Measurements from ENCODE around the gene RBM19.

The RBM19 gene

DNA sequence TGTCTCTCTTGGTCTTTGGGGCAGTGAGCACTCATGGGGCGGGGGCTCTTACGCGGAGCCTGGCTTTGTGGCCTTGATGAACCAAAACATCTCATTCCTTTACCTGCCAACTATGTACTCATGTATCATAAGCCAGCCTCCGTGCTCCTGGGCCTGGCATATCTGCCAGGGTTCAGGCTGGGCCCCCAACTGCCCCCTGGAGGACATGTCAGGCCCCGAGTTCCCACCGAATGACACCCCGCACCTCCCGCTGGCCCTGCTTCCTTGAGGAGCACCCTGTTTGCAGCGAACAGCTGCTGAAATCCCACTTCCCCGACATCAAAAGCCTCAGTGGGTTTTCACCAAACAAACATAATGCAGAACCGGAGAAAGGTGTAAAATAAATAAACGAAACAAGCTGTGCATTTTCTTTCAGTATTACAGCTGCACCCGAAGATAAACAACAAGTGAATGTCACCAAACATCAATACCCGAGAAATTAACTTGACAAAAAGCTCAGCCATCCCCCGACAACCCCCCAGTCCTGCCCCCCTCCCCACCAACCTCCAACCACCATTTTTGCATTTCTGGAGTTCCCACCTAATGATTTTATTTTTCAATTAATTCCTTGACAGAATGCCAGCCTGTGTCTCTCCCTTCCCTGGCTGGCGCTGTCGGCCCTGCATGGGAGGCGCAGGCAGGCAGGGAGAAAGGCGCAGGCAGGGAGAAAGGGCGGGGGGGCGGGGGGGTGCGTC is 139.2 kb downstream of the RBM19 start:
- no peaks in the 10 kb centered on the region for H3K9me3 ChIP-seq (ENCODE audit: control insufficient read depth, low read length)
- DNase-seq: no peak

GRCh38 chr12:113825705-113826104 is 140.4 kb downstream of the RBM19 start:
- Histone ChIP-seq H3K4me3 (ENCODE audit: insufficient read depth, low read depth, low read length, poor library complexity, severe bottlenecking) (no peak overlapping the region), H3K36me3 (ENCODE audit: control insufficient read depth, insufficient read depth, low read length) (no peaks in the 10 kb centered on the region), H3K27me3 (replicated peaks; ENCODE audit: control insufficient read depth, insufficient read depth, low read length, poor library complexity, severe bottlenecking) (no peaks in the 10 kb centered on the region), H3K27ac (ENCODE audit: insufficient read depth, low read length, poor library complexity, severe bottlenecking) (no peak overlapping the region), H3K4me1 (ENCODE audit: control insufficient read depth, insufficient read depth, low read length, poor library complexity, severe bottlenecking) (no peaks in the 10 kb centered on the region), H3K9me3 (ENCODE audit: control insufficient read depth, low read length) (no peaks in the 10 kb centered on the region)
- no peak for DNase-seq

More for the DNA sequence above, 139.2 kb downstream of the RBM19 start:
- Histone ChIP-seq H3K27me3 (replicated peaks; ENCODE audit: control insufficient read depth, insufficient read depth, low read length, poor library complexity, severe bottlenecking) (no peaks in the 10 kb centered on the region), H3K36me3 (ENCODE audit: control insufficient read depth, insufficient read depth, low read length) (no peaks in the 10 kb centered on the region), H3K4me3 (ENCODE audit: insufficient read depth, low read depth, low read length, poor library complexity, severe bottlenecking) (no peak overlapping the region), H3K27ac (ENCODE audit: insufficient read depth, low read length, poor library complexity, severe bottlenecking) (no peak overlapping the region), H3K4me1 (ENCODE audit: control insufficient read depth, insufficient read depth, low read length, poor library complexity, severe bottlenecking) (no peaks in the 10 kb centered on the region)

DNA sequence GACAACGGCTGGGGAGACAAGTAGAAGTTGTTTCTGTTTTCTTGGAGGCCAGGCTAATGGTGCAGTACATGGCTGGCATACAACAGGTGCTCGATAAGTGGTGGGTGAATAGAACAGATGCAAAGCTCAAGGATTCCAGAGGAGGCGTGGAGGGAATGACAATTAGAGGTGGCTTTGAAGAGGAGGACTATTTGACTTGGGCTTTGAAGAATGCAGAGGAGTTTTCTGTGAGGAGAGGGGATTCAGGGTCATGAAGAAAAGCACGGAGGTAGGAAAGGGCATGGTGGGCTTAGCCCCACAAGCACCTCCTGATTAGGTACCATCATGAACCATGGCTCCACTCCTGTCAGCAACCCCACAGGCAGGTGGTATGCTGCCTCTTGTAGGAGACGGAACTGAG is 142.3 kb downstream of the RBM19 start:
- Histone ChIP-seq H3K4me3 (ENCODE audit: insufficient read depth, low read depth, low read length, poor library complexity, severe bottlenecking) (no peak overlapping the region), H3K27ac (ENCODE audit: insufficient read depth, low read length, poor library complexity, severe bottlenecking) (no peak overlapping the region), H3K27me3 (replicated peaks; ENCODE audit: control insufficient read depth, insufficient read depth, low read length, poor library complexity, severe bottlenecking) (no peaks in the 10 kb centered on the region), H3K4me1 (ENCODE audit: control insufficient read depth, insufficient read depth, low read length, poor library complexity, severe bottlenecking) (no peaks in the 10 kb centered on the region), H3K9me3 (ENCODE audit: control insufficient read depth, low read length) (no peaks in the 10 kb centered on the region), H3K36me3 (ENCODE audit: control insufficient read depth, insufficient read depth, low read length) (no peaks in the 10 kb centered on the region)
- DNase-seq: no peak

DNA sequence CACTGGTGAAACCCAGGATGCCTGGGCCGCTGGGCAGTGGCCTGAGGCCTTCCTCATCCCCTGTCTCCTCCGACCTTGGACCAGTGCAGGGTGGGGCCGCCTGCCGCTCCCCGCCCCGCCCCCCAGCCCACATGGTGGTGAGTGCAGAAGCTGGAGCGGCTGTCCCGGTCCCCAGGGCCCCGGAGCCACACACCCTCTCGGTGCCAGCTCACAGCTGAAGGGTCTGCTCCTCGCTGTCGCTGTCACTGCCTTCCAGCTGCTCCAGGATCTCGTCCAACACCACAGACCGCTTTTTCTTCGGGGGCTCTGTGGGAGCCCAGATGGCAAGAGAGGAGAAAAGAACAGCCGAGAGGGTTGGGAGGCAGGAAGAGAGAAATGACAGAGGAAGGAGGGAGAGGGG is 143.1 kb downstream of the RBM19 start:
- Histone ChIP-seq H3K27ac (ENCODE audit: insufficient read depth, low read length, poor library complexity, severe bottlenecking) (no peak overlapping the region), H3K9me3 (ENCODE audit: control insufficient read depth, low read length) (no peaks in the 10 kb centered on the region), H3K36me3 (ENCODE audit: control insufficient read depth, insufficient read depth, low read length) (no peaks in the 10 kb centered on the region), H3K27me3 (replicated peaks; ENCODE audit: control insufficient read depth, insufficient read depth, low read length, poor library complexity, severe bottlenecking) (no peaks in the 10 kb centered on the region), H3K4me1 (ENCODE audit: control insufficient read depth, insufficient read depth, low read length, poor library complexity, severe bottlenecking) (no peaks in the 10 kb centered on the region), H3K4me3 (ENCODE audit: insufficient read depth, low read depth, low read length, poor library complexity, severe bottlenecking) (no peak overlapping the region)
- no peak for DNase-seq

DNA sequence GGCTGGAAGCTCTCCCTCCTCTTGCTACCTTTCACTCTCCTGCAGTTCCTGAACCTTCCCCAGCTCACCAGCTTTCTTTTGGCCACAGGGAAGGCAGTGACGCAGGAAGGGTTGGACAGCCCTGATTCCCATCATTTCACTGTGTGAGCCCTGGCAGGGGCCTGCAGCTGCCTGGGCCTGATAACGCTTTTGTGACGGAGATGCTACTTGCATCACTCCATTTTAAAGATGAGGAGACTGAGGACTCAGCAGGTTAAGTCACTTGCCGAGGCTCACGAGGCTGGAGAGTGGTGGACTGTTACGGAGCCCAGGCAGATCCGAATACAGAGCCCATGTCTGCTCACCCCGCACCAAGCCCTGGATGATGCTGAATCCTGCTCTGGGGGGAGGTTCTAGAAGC is 145.3 kb downstream of the RBM19 start:
- Histone ChIP-seq H3K36me3 (ENCODE audit: control insufficient read depth, insufficient read depth, low read length) (no peaks in the 10 kb centered on the region), H3K4me3 (ENCODE audit: insufficient read depth, low read depth, low read length, poor library complexity, severe bottlenecking) (no peak overlapping the region)

DNA sequence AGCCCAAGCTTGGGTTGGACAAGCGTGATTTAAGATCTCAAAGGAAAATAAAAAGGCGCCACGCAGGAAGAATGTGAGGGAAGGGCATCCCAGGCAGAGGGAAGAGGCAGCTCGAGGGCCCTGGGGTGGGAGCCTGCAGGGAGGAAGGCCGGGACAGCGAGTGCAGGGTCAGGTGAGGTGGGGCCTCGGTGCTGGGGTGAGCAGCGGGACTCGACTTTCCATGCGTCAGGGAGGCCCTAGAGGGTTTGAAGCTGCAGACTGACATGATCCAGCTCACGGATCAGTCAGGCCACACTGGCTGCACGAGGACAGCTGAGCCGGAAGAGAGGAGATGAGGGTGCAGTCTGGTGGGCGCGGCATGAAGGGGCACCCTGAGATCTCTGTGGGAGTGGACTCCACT is 145.8 kb downstream of the RBM19 start:
- no peaks in the 10 kb centered on the region for H3K36me3 ChIP-seq (ENCODE audit: control insufficient read depth, insufficient read depth, low read length)
- no peak overlapping the region for H3K4me3 ChIP-seq (ENCODE audit: insufficient read depth, low read depth, low read length, poor library complexity, severe bottlenecking)
- no peaks in the 10 kb centered on the region for H3K4me1 ChIP-seq (ENCODE audit: control insufficient read depth, insufficient read depth, low read length, poor library complexity, severe bottlenecking)
- DNase-seq: no peak
- no peaks in the 10 kb centered on the region for H3K9me3 ChIP-seq (ENCODE audit: control insufficient read depth, low read length)
- H3K27ac ChIP-seq (ENCODE audit: insufficient read depth, low read length, poor library complexity, severe bottlenecking): no peak overlapping the region
- H3K27me3 ChIP-seq (replicated peaks; ENCODE audit: control insufficient read depth, insufficient read depth, low read length, poor library complexity, severe bottlenecking): no peaks in the 10 kb centered on the region

More for the DNA sequence above, 145.3 kb downstream of the RBM19 start:
- Histone ChIP-seq H3K4me1 (ENCODE audit: control insufficient read depth, insufficient read depth, low read length, poor library complexity, severe bottlenecking) (no peaks in the 10 kb centered on the region), H3K27ac (ENCODE audit: insufficient read depth, low read length, poor library complexity, severe bottlenecking) (no peak overlapping the region), H3K27me3 (replicated peaks; ENCODE audit: control insufficient read depth, insufficient read depth, low read length, poor library complexity, severe bottlenecking) (no peaks in the 10 kb centered on the region), H3K9me3 (ENCODE audit: control insufficient read depth, low read length) (no peaks in the 10 kb centered on the region)
- no peak for DNase-seq

DNA sequence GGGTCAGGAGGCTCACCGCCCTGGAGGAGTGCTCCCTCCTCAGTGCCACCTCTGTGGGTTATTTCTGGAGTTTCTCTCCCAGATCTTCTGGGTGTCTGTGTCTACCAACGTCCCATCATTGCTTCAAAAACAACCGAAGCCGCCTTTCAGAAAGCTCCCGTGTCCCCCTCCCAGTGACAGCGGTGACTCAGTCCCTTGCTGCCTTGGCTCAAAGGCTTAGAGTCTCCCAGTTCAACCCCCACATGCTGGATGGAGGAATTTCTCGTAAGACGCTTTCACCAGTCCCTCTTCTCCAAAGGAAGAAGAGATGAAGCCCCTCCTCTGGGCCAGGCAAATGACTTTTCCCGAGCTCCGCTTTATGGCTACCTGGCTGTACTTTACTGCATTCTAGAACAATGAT is 146.6 kb downstream of the RBM19 start:
- Histone ChIP-seq H3K27ac (ENCODE audit: insufficient read depth, low read length, poor library complexity, severe bottlenecking) (no peak overlapping the region), H3K4me3 (ENCODE audit: insufficient read depth, low read depth, low read length, poor library complexity, severe bottlenecking) (no peak overlapping the region), H3K9me3 (ENCODE audit: control insufficient read depth, low read length) (no peaks in the 10 kb centered on the region), H3K4me1 (ENCODE audit: control insufficient read depth, insufficient read depth, low read length, poor library complexity, severe bottlenecking) (no peaks in the 10 kb centered on the region), H3K36me3 (ENCODE audit: control insufficient read depth, insufficient read depth, low read length) (no peaks in the 10 kb centered on the region), H3K27me3 (replicated peaks; ENCODE audit: control insufficient read depth, insufficient read depth, low read length, poor library complexity, severe bottlenecking) (no peaks in the 10 kb centered on the region)
- no peak for DNase-seq

- Histone ChIP-seq H3K4me1 (ENCODE audit: control insufficient read depth, insufficient read depth, low read length, poor library complexity, severe bottlenecking) (no peaks in the 10 kb centered on the region), H3K27me3 (replicated peaks; ENCODE audit: control insufficient read depth, insufficient read depth, low read length, poor library complexity, severe bottlenecking) (no peaks in the 10 kb centered on the region), H3K36me3 (ENCODE audit: control insufficient read depth, insufficient read depth, low read length) (no peaks in the 10 kb centered on the region), H3K27ac (ENCODE audit: insufficient read depth, low read length, poor library complexity, severe bottlenecking) (no peak overlapping the region), H3K9me3 (ENCODE audit: control insufficient read depth, low read length) (no peaks in the 10 kb centered on the region), H3K4me3 (ENCODE audit: insufficient read depth, low read depth, low read length, poor library complexity, severe bottlenecking) (no peak overlapping the region)
- DNase-seq: no peak
Observed at GRCh38 chr12:113818833-113819232, 147.3 kb downstream of the RBM19 start.

- H3K9me3 ChIP-seq (ENCODE audit: control insufficient read depth, low read length): no peaks in the 10 kb centered on the region
- no peak for DNase-seq
- H3K36me3 ChIP-seq (ENCODE audit: control insufficient read depth, insufficient read depth, low read length): no peaks in the 10 kb centered on the region
- H3K27me3 ChIP-seq (replicated peaks; ENCODE audit: control insufficient read depth, insufficient read depth, low read length, poor library complexity, severe bottlenecking): no peaks in the 10 kb centered on the region
- no peaks in the 10 kb centered on the region for H3K4me1 ChIP-seq (ENCODE audit: control insufficient read depth, insufficient read depth, low read length, poor library complexity, severe bottlenecking)
- no peak overlapping the region for H3K4me3 ChIP-seq (ENCODE audit: insufficient read depth, low read depth, low read length, poor library complexity, severe bottlenecking)
- no peak overlapping the region for H3K27ac ChIP-seq (ENCODE audit: insufficient read depth, low read length, poor library complexity, severe bottlenecking)
Observed at GRCh38 chr12:113818283-113818682, 147.8 kb downstream of the RBM19 start.

DNA sequence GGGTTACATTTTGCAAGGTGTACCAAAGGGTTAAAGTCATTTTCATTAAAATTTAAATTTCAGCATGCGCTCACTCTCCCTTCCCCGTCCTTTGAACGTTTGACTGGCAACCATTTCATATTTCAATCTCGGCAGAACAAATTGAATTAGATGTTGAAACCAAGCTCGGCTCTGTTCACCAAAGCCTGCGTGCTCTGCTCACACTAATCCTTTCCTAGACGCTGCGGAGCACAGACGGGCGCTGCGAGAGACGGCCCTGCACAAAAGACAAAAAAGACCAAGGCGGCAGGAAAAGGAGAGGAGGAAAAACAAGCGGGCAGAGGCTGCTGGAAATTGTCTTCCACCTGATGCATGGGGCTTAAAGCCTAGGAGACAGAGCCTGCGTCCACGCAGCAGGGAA is 149.3 kb downstream of the RBM19 start:
- no peak overlapping the region for H3K4me3 ChIP-seq (ENCODE audit: insufficient read depth, low read depth, low read length, poor library complexity, severe bottlenecking)

More for the DNA sequence above, 149.3 kb downstream of the RBM19 start:
- no peak overlapping the region for H3K27ac ChIP-seq (ENCODE audit: insufficient read depth, low read length, poor library complexity, severe bottlenecking)
- DNase-seq: no peak
- no peaks in the 10 kb centered on the region for H3K27me3 ChIP-seq (replicated peaks; ENCODE audit: control insufficient read depth, insufficient read depth, low read length, poor library complexity, severe bottlenecking)
- H3K36me3 ChIP-seq (ENCODE audit: control insufficient read depth, insufficient read depth, low read length): no peaks in the 10 kb centered on the region
- H3K9me3 ChIP-seq (ENCODE audit: control insufficient read depth, low read length): no peaks in the 10 kb centered on the region
- no peaks in the 10 kb centered on the region for H3K4me1 ChIP-seq (ENCODE audit: control insufficient read depth, insufficient read depth, low read length, poor library complexity, severe bottlenecking)
